Central memory CD8-positive, alpha-beta T cell (primary cell): Measurements from ENCODE around the gene CCDC73.
"Not testable (repeated sequence)": the region's sequence is repeated elsewhere in the genome, so short reads cannot be mapped to it uniquely, and the experiment has no call there.

Experiments
- ATAC-seq: fragments of 150-1000 bp; cut with Tn5 transposase; replicated peaks from 2 replicates; pipeline ENCODE4 v1.10.0; 2022; ENCODE audit warnings: mild to moderate bottlenecking, moderate FRiP score, moderate number of reproducible peaks; ENCODE audit not compliant: poor library complexity, severe bottlenecking; ENCODE audit errors: extremely low read depth
- DNase-seq, 2 donors: peaks; one replicate each; pipeline ENCODE4 v3.0.0; 2021; ENCODE audit warnings: low spot score in 2 of 2
- H3K27ac Mint-ChIP-seq: one replicate; pipeline ENCODE4 v1.8.0; 2022; ENCODE audit warnings: low read depth, mild to moderate bottlenecking, moderate library complexity, mixed read lengths
- H3K27me3 Mint-ChIP-seq: one replicate; pipeline ENCODE4 v1.8.0; 2022; ENCODE audit warnings: mixed read lengths
- H3K36me3 Mint-ChIP-seq: one replicate; pipeline ENCODE4 v1.8.0; 2022; ENCODE audit warnings: mild to moderate bottlenecking, moderate library complexity, mixed read lengths; ENCODE audit not compliant: insufficient read depth
- H3K4me1 Mint-ChIP-seq: one replicate; pipeline ENCODE4 v1.8.0; 2022; ENCODE audit warnings: mixed read lengths
- H3K4me3 Mint-ChIP-seq: one replicate; pipeline ENCODE4 v1.8.0; 2022; ENCODE audit warnings: mild to moderate bottlenecking, moderate library complexity, mixed read lengths
- H3K9me3 Mint-ChIP-seq: one replicate; pipeline ENCODE4 v1.8.0; 2022; ENCODE audit warnings: mixed read lengths

The CCDC73 gene

GRCh38 chr11:32826113-32826512, 31.7 kb upstream of the CCDC73 start:
- H3K9me3 Mint-ChIP-seq, result no peaks in the 10 kb centered on the region
- H3K27ac Mint-ChIP-seq, result no peak overlapping the region
- H3K36me3 Mint-ChIP-seq, result no peaks in the 10 kb centered on the region
- no peak overlapping the region for H3K4me3 Mint-ChIP-seq
- peaks cover 14% of the 10 kb centered on the region for H3K4me1 Mint-ChIP-seq
- DNase-seq, result no peak
- H3K27me3 Mint-ChIP-seq, result peaks cover 33% of the 10 kb centered on the region
- ATAC-seq, result no peak

DNA sequence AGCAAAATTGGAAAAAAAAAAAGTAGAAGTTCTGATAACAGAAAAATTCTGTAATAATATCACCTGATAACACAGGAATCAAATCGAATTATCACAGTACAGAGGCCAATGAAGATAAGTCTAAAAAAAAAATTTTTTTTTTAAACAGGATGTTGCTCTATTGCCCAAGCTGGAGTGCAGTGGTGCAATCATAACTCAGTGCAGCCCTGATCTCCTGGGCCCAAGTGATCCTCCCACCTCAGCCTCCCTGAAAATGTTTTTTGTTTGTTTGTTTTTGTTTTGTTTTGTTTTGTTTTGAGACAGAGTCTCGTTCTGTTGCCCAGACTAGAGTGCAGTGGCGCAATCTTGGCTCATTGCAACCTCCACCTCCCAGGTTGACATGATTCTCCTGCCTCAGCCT, 29.2 kb upstream of the CCDC73 start:
- peaks cover 17% of the 10 kb centered on the region for H3K27me3 Mint-ChIP-seq
- not testable (repeated sequence) for H3K4me1 Mint-ChIP-seq, H3K9me3 Mint-ChIP-seq, H3K36me3 Mint-ChIP-seq, ATAC-seq, H3K27ac Mint-ChIP-seq, H3K4me3 Mint-ChIP-seq, DNase-seq

DNA sequence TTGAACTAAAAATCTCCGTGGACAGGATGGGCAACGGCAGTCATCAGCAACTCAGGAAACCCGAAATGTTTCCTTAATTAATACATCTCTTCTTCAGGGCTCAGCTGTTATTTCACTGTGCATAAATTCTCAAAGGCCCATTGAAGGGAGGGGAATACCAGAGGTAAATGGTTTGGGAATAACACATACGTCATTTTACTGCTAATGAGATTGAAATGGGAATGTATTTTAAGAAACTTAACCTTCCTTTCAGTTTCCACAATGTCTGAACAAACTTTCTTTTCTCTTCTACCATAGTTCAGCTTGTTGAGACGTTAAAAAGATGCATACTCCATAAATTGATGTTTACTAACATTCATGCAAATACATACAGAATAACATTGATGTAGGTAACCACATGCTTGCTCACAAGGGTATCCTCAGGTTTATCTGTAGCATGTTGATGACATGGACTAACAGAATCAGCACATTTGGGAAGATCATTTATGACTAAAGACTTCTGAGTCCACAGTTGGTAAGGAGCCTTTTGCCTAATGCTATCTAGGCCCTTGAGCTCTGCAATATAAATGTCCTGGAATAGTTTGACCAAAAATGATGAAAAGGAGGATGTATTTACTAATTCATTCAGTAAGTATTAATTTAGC, 27.6 kb upstream of the CCDC73 start:
- DNase-seq, result no peak
- peaks cover 17% of the 10 kb centered on the region for H3K27me3 Mint-ChIP-seq
- H3K9me3 Mint-ChIP-seq, result no peaks in the 10 kb centered on the region
- H3K27ac Mint-ChIP-seq, result no peak overlapping the region
- H3K4me1 Mint-ChIP-seq, result peaks cover 7% of the 10 kb centered on the region
- no peak overlapping the region for H3K4me3 Mint-ChIP-seq
- no peak for ATAC-seq
- no peaks in the 10 kb centered on the region for H3K36me3 Mint-ChIP-seq

GRCh38 chr11:32821517-32821916, 27.1 kb upstream of the CCDC73 start:
- Mint-ChIP-seq H3K9me3 (no peaks in the 10 kb centered on the region), H3K36me3 (no peaks in the 10 kb centered on the region), H3K4me3 (no peak overlapping the region), H3K4me1 (peaks cover 7% of the 10 kb centered on the region), H3K27ac (no peak overlapping the region), H3K27me3 (peaks cover 17% of the 10 kb centered on the region)
- DNase-seq, result no peak
- no peak for ATAC-seq

DNA sequence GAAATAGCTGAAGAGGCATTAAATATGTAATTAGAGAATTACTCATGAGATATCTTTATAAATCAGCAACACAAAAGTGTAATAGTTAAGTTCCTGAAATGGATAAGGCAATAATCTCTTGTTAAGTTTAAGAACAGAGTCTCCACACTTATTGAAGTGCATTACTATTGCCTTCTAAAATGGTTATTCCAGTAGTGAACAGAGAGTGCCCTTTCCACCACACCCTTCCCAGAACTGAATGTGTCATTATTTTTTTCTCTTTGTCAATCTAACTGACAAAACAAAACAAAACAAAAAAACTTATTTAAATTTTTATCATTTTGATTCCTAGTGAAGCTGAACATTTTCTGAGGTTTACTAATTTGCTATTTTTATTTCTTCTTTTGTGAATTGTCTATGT, 26.0 kb upstream of the CCDC73 start:
- H3K9me3 Mint-ChIP-seq, result no peaks in the 10 kb centered on the region
- ATAC-seq (no peak), DNase-seq (no peak)
- no peak overlapping the region for H3K4me3 Mint-ChIP-seq
- H3K36me3 Mint-ChIP-seq, result no peaks in the 10 kb centered on the region
- peaks cover 7% of the 10 kb centered on the region for H3K4me1 Mint-ChIP-seq
- H3K27me3 Mint-ChIP-seq, result peaks cover 17% of the 10 kb centered on the region
- no peak overlapping the region for H3K27ac Mint-ChIP-seq

GRCh38 chr11:32819187-32819586, 24.7 kb upstream of the CCDC73 start:
- H3K36me3 Mint-ChIP-seq, result no peaks in the 10 kb centered on the region
- H3K27me3 Mint-ChIP-seq, result peaks cover 17% of the 10 kb centered on the region
- H3K27ac Mint-ChIP-seq, result no peak overlapping the region
- DNase-seq (no peak), ATAC-seq (no peak)
- no peak overlapping the region for H3K4me3 Mint-ChIP-seq
- peaks cover 7% of the 10 kb centered on the region for H3K4me1 Mint-ChIP-seq
- H3K9me3 Mint-ChIP-seq, result no peaks in the 10 kb centered on the region

DNA sequence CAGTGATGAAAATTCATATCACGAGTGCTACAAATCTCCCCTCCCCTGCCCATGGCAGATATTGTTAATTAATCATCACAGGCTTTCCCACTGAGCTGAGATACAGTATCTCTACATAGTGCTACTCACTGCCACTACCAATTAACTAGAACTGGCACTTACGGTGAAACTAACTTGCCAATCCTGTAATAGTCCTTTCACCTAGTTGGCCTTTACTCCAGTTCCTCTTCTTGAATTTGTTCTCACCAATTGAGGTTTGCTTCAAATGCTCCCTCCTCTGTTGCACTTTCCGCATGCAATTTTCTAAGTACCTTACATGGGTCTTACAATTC, 23.4 kb upstream of the CCDC73 start:
- DNase-seq (no peak), ATAC-seq (no peak)
- no peaks in the 10 kb centered on the region for H3K36me3 Mint-ChIP-seq
- H3K27ac Mint-ChIP-seq, result no peak overlapping the region
- H3K27me3 Mint-ChIP-seq, result peaks cover 12% of the 10 kb centered on the region
- peaks cover 7% of the 10 kb centered on the region for H3K4me1 Mint-ChIP-seq
- no peak overlapping the region for H3K4me3 Mint-ChIP-seq
- H3K9me3 Mint-ChIP-seq, result no peaks in the 10 kb centered on the region

- DNase-seq, result no peak
- Mint-ChIP-seq H3K9me3 (no peaks in the 10 kb centered on the region), H3K36me3 (no peaks in the 10 kb centered on the region), H3K27ac (no peak overlapping the region), H3K4me1 (peaks cover 7% of the 10 kb centered on the region), H3K27me3 (peaks cover 7% of the 10 kb centered on the region), H3K4me3 (no peak overlapping the region)
- ATAC-seq, result no peak
Measured at GRCh38 chr11:32817181-32817851, 22.9 kb upstream of the CCDC73 start.

DNA sequence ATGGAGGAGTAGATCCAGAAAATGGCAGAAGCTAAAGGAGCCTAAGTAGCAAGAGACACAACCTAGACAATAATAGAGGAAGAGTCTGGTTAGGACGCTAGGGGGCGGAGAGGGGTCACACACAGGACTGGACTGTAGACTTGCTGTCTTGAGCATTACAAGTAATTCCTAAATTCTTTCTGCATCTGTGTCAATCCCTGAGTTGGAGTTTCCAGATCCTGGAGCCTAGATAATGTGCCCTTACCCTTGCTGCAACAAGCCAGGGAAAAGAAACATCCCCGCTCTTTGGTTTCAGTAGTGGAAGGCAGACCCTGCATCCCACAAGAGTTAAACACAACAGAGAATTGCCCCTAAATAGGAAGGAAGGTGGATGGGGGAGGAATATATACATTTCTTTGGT, 14.9 kb upstream of the CCDC73 start:
- H3K9me3 Mint-ChIP-seq, result no peaks in the 10 kb centered on the region
- H3K27ac Mint-ChIP-seq, result peak overlapping the region; percentile 56
- H3K4me3 Mint-ChIP-seq, result no peak overlapping the region
- H3K4me1 Mint-ChIP-seq, result no peaks in the 10 kb centered on the region
- ATAC-seq, result peak; percentile 40
- DNase-seq, result no peak
- peaks cover 10% of the 10 kb centered on the region for H3K27me3 Mint-ChIP-seq
- peaks cover 2% of the 10 kb centered on the region for H3K36me3 Mint-ChIP-seq

DNA sequence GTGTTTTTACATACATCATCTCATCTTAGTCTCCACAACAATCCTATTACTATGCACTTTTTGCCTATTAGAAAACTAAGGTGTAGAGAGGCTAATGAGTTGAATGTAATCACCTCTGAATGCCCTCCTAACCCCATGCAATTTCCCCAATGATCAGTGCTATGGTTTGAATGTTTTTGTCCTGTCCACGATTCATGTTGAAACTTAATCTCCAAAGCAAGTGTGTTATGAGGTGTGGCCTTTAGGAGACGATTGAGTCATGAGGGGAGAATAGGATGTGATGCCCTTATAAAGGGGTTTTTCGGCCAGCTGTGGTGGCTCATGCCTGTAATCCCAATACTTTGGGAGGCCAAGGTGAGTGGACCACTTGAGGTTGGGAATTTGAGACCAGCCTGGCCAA, 2.0 kb upstream of the CCDC73 start:
- ATAC-seq, result no peak
- Mint-ChIP-seq H3K4me3 (no peak overlapping the region), H3K36me3 (peaks cover 2% of the 10 kb centered on the region), H3K9me3 (no peaks in the 10 kb centered on the region), H3K27me3 (peaks cover 20% of the 10 kb centered on the region), H3K27ac (no peak overlapping the region), H3K4me1 (no peaks in the 10 kb centered on the region)
- no peak for DNase-seq

GRCh38 chr11:32792948-32793475, 1.4 kb downstream of the CCDC73 start:
- H3K27ac Mint-ChIP-seq, result no peak overlapping the region
- peaks cover 25% of the 10 kb centered on the region for H3K27me3 Mint-ChIP-seq
- DNase-seq (peak; percentile 35 to 58), ATAC-seq (peak; percentile 62)
- H3K4me3 Mint-ChIP-seq, result no peak overlapping the region
- peaks cover 2% of the 10 kb centered on the region for H3K36me3 Mint-ChIP-seq
- H3K9me3 Mint-ChIP-seq, result no peaks in the 10 kb centered on the region
- no peaks in the 10 kb centered on the region for H3K4me1 Mint-ChIP-seq

DNA sequence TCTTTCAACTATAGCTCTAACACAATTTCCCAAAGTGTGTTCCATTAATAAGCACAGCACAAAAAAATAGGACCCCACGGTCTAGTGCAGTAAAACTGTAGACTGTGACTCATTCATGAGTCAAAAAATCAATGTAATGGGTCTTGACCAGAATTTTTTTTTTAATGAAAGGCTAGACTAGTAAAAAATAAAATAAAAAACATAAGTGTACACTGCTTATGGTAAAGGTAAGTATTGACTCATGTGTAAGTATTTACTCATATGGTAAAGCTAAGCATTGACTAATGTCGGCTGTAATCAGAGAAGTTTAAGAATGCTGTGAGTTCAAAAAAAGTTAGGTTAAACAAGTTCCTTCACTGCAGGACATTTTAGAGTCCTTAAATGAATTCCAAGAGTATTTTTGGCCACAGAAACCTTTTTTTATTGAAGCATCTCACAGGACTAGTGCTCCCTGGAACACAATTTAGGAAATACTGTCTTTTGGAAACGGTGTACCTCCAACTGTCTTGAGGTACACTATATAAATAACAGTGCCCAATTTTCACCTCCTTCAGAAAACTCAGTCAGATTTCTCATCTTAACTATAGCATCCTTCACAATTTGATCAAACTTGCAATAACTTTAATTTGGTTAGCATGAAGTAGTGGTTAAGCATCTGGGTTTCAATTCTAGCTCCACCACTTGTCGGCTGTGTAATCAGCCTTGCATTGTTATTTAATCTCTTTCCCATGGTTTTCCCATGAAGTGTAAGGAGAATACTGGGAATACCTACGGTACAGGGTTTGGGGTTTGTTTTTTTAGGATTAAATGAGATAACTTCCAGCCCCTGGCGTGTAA, 2.1 kb downstream of the CCDC73 start:
- Mint-ChIP-seq H3K9me3 (no peaks in the 10 kb centered on the region), H3K36me3 (peaks cover 2% of the 10 kb centered on the region)
- no peak for ATAC-seq

DNA sequence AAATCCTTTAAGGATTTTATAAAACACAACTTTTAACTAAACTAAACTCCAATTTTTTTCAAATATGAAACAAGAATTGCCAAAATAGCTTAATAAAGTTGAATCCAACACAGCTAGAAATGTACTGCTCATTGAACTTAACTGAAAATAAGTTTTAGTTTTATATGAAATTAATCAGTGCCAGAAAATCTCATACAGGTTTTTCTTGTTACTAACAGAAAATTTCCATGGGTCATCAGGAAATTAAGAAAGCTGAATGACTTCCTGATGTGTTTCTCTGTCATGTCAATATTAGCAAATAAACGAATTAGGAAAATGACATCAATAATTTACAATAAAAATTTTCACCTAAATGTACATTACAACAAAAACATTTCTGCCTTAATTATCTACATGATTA, 3.5 kb downstream of the CCDC73 start:
- Mint-ChIP-seq H3K27me3 (peaks cover 23% of the 10 kb centered on the region), H3K9me3 (no peaks in the 10 kb centered on the region), H3K27ac (no peak overlapping the region), H3K4me1 (no peaks in the 10 kb centered on the region), H3K4me3 (no peak overlapping the region), H3K36me3 (peaks cover 2% of the 10 kb centered on the region)
- DNase-seq (no peak), ATAC-seq (no peak)

More for the DNA sequence above, 2.1 kb downstream of the CCDC73 start:
- no peaks in the 10 kb centered on the region for H3K4me1 Mint-ChIP-seq
- peaks cover 29% of the 10 kb centered on the region for H3K27me3 Mint-ChIP-seq
- no peak overlapping the region for H3K27ac Mint-ChIP-seq
- no peak overlapping the region for H3K4me3 Mint-ChIP-seq
- DNase-seq, result no peak
